ENCODE measurements around the gene FIBP.

GRCh38 chr11:65891219-65892136 lies 3.2 kb upstream of the FIBP start:
- TF ChIP-seq, protein P1, sequence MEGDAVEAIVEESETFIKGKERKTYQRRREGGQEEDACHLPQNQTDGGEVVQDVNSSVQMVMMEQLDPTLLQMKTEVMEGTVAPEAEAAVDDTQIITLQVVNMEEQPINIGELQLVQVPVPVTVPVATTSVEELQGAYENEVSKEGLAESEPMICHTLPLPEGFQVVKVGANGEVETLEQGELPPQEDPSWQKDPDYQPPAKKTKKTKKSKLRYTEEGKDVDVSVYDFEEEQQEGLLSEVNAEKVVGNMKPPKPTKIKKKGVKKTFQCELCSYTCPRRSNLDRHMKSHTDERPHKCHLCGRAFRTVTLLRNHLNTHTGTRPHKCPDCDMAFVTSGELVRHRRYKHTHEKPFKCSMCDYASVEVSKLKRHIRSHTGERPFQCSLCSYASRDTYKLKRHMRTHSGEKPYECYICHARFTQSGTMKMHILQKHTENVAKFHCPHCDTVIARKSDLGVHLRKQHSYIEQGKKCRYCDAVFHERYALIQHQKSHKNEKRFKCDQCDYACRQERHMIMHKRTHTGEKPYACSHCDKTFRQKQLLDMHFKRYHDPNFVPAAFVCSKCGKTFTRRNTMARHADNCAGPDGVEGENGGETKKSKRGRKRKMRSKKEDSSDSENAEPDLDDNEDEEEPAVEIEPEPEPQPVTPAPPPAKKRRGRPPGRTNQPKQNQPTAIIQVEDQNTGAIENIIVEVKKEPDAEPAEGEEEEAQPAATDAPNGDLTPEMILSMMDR (IDR thresholded peaks at IDR 0.05; ENCODE audit: control extremely low read depth in 1 of 3, insufficient read depth in 1 of 3, low read depth in 1 of 3, low read length in 3 of 3), result peak in 2 of 3 experiments; percentile 49 to 52; a peak in 3 of 4 replicates
- no peak for TF ChIP-seq BCL11A (IDR thresholded peaks at IDR 0.05; ENCODE audit: low read depth in 2 of 2, low read length in 2 of 2)
- no peak for TF ChIP-seq NANOG (IDR thresholded peaks at IDR 0.05; ENCODE audit: insufficient read depth, low read depth, low read length, poor library complexity, severe bottlenecking)
- TF ChIP-seq RNF2 (IDR thresholded peaks at IDR 0.05; ENCODE audit: borderline replicate concordance, low read depth, low read length, missing control alignments, poor library complexity, severe bottlenecking), result no peak
- peak; percentile 28 for TF ChIP-seq EZH2 (IDR thresholded peaks at IDR 0.05; ENCODE audit: low read depth, low read length, severe bottlenecking)
- TF ChIP-seq POLR2A (IDR thresholded peaks at IDR 0.05; ENCODE audit: control extremely low read depth in 1 of 2, low read depth in 2 of 2, low read length in 2 of 2), result no peak; a peak in 1 of 3 replicates
- no peak for TF ChIP-seq CHD1 (IDR thresholded peaks at IDR 0.05; ENCODE audit: low read depth, low read length)
- 0 out of 4 replicates have a peak, but pooled peaks of 1 of the 2 experiments have one; percentile 45 for TF ChIP-seq HDAC2 (IDR thresholded peaks at IDR 0.05; ENCODE audit: borderline replicate concordance in 1 of 2, low read depth in 2 of 2, low read length in 2 of 2)
- no peak for TF ChIP-seq BRCA1 (IDR thresholded peaks at IDR 0.05; ENCODE audit: low read depth, low read length)
- TF ChIP-seq JUND (IDR thresholded peaks at IDR 0.05; ENCODE audit: low read length), result no peak
- TF ChIP-seq ZNF274 (IDR thresholded peaks at IDR 0.05; ENCODE audit: borderline replicate concordance, extremely low read depth, low read length), result no peak
